C4-2B (cell line): ENCODE measurements around the gene PCYT1A.
"Not testable (repeated sequence)": the region's sequence is repeated elsewhere in the genome, so short reads cannot be mapped to it uniquely, and the experiment has no call there.

Experiments
- H3K27ac ChIP-seq: fragments of 450-650 bp; 2 replicates; pipeline ENCODE4 v1.5.1; 2017
- CTCF ChIP-seq: fragments of 450-650 bp; conservative IDR thresholded peaks from 2 replicates; pipeline ENCODE4 v1.5.1; 2017; ENCODE audit warnings: mild to moderate bottlenecking
- ZFX ChIP-seq: fragments of 450-650 bp; IDR thresholded peaks from 2 replicates; pipeline ENCODE4 v1.6.1; 2017

The PCYT1A gene

GRCh38 chr3:196216681-196217211 is 70.8 kb downstream of the PCYT1A start:
- TF ChIP-seq ZFX (no peak), CTCF (no peak)
- H3K27ac ChIP-seq = peak overlapping the region; percentile 36

- TF ChIP-seq CTCF (no peak), ZFX (no peak)
These were observed 71.4 kb downstream of the PCYT1A start, which contains the start of gene SLC51A for GRCh38 chr3:196216089-196216564. TSS of gene SLC51A (plus strand) at chr3:196216534. CDS start at chr3:196216713, 179 bp downstream.

GRCh38 chr3:196215493-196216020 is 72.0 kb downstream of the PCYT1A start:
- H3K27ac ChIP-seq = peak overlapping the region; percentile 36; the same call in 1 of the 2 replicates
- TF ChIP-seq ZFX = no peak
- TF ChIP-seq CTCF = no peak

More at GRCh38 chr3:196216089-196216564, 71.4 kb downstream of the PCYT1A start, which contains the start of gene SLC51A:
- peak within 1 kb of the TSS; percentile 36 for H3K27ac ChIP-seq

- no peak overlapping the region for H3K27ac ChIP-seq
- TF ChIP-seq CTCF (no peak), ZFX (no peak)
These were observed 72.6 kb downstream of the PCYT1A start for GRCh38 chr3:196214783-196215441.

GRCh38 chr3:196210673-196211556 is 76.6 kb downstream of the PCYT1A start, which contains the start of gene ZDHHC19:
TSS of gene ZDHHC19 (minus strand) at chr3:196211400. CDS start at chr3:196211315, 85 bp downstream.
- no peak within 1 kb of the TSS for H3K27ac ChIP-seq
- TF ChIP-seq ZFX = no peak
- no peak for TF ChIP-seq CTCF

GRCh38 chr3:196209944-196210672 is 77.4 kb downstream of the PCYT1A start:
- not testable (repeated sequence) for H3K27ac ChIP-seq
